GM12865 (cell line): ENCODE measurements around the gene HOXB3.
A peak's percentile ranks its signal among the peaks of the same experiment; 100 is the strongest.

Source experiments
- DNase-seq: peaks from one replicate; pipeline ENCODE4 v3.0.0; 2010; ENCODE audit warnings: low read depth
- H3K4me3 ChIP-seq: 2 replicates; pipeline ENCODE4 v1.5.1; 2011; ENCODE audit warnings: mild to moderate bottlenecking, low read depth, low read length, control low read depth
- CTCF ChIP-seq: IDR thresholded peaks from 2 replicates; pipeline ENCODE4 v1.5.1; 2011; ENCODE audit warnings: low read length, control low read depth, low read depth, inconsistent platforms; ENCODE audit not compliant: insufficient read depth; ENCODE audit errors: missing control alignments

The HOXB3 gene

GRCh38 chr17:48628649-48629410, 38.8 kb upstream of the HOXB3 start:
- H3K4me3 ChIP-seq: no peak overlapping the region
- no peak for TF ChIP-seq CTCF
- no peak for DNase-seq

- DNase-seq: no peak
- no peak overlapping the region for H3K4me3 ChIP-seq
- TF ChIP-seq CTCF: no peak
Observed at GRCh38 chr17:48627623-48628521, 37.8 kb upstream of the HOXB3 start.

- H3K4me3 ChIP-seq: no peak overlapping the region
- no peak for TF ChIP-seq CTCF
- no peak for DNase-seq
Observed at GRCh38 chr17:48627118-48627597, 37.1 kb upstream of the HOXB3 start.

GRCh38 chr17:48626245-48627117, 36.4 kb upstream of the HOXB3 start, which contains the start of gene HOXB9:
Gene HOXB9, minus strand, starts transcription at chr17:48626358. Its CDS starts 89 bp downstream, at chr17:48626269.
- TF ChIP-seq CTCF: no peak
- peak within 1 kb of the TSS; percentile 44 for H3K4me3 ChIP-seq
- no peak for DNase-seq

- H3K4me3 ChIP-seq: peak overlapping the region; percentile 44
- DNase-seq: peak; percentile 51
Observed at GRCh38 chr17:48625495-48626244, 35.6 kb upstream of the HOXB3 start.

More at GRCh38 chr17:48625495-48626244, 35.6 kb upstream of the HOXB3 start:
- no peak for TF ChIP-seq CTCF
